Activated CD4-positive, alpha-beta T cell treated with anti-CD3 and anti-CD28 coated beads, Interleukin-2, amount 10 ng/mL, durations not matched to agents 7 days and 5 days (primary cell): ENCODE measurements around the gene PRRC2C. TPM values are rescaled to one million over a fixed set of nuclear protein-coding genes. Genes with fewer than 3 reads are reported as not detected.

Experiments used
- CTCF ChIA-PET: fragments of 350-600 bp; sonication (Branson Sonifier 250); formaldehyde crosslinking; loops from one replicate; lab custom pipeline; 2021; ENCODE audit warnings: antibody characterized with exemption; lab: Charles Lee
- POLR2A ChIA-PET: fragments of 350-600 bp; sonication (Branson Sonifier 250); formaldehyde crosslinking; loops from one replicate; lab custom pipeline; 2021; ENCODE audit warnings: antibody characterized with exemption; lab: Charles Lee
- DNase-seq: peaks from one replicate; pipeline ENCODE4 v3.0.0-alpha.2; 2020
- H3K27ac Mint-ChIP-seq: one replicate; pipeline ENCODE4 v1.8.0; 2021; ENCODE audit warnings: mild to moderate bottlenecking, moderate library complexity, mixed read lengths
- H3K27me3 Mint-ChIP-seq: one replicate; pipeline ENCODE4 v1.8.0; 2021; ENCODE audit warnings: mixed read lengths
- H3K36me3 Mint-ChIP-seq: one replicate; pipeline ENCODE4 v1.8.0; 2021; ENCODE audit warnings: low read depth, mixed read lengths
- H3K4me1 Mint-ChIP-seq: one replicate; pipeline ENCODE4 v1.8.0; 2021; ENCODE audit warnings: mixed read lengths
- H3K4me3 Mint-ChIP-seq: one replicate; pipeline ENCODE4 v1.8.0; 2021; ENCODE audit warnings: mild to moderate bottlenecking, moderate library complexity, mixed read lengths
- H3K9me3 Mint-ChIP-seq: one replicate; pipeline ENCODE4 v1.8.0; 2021; ENCODE audit warnings: mixed read lengths
- total RNA-seq, 2 experiments: library from RNA; stranded (reverse); gene quantifications; one replicate each; pipeline ENCODE4 v1.2.3, GENCODE V29; 2021

The PRRC2C gene
- total RNA-seq, 2 experiments from 2014 or later, result 208 to 259 TPM

- Mint-ChIP-seq H3K27ac (no peak overlapping the region), H3K9me3 (no peaks in the 10 kb centered on the region), H3K27me3 (peaks cover 5% of the 10 kb centered on the region), H3K4me3 (no peak overlapping the region), H3K36me3 (no peaks in the 10 kb centered on the region), H3K4me1 (no peaks in the 10 kb centered on the region)
- no peak for DNase-seq
- CTCF ChIA-PET, result interaction anchor here (1.2 to 1.6 kb wide), 3 partner anchors 12 to 32 kb away, joined by 3 read pairs; partner anchors contain the start of gene MYOC
- POLR2A ChIA-PET, result interaction anchor here (0.6 kb wide), 1 partner anchor 139 kb away, joined by 3 read pairs; no protein-coding TSS in a partner anchor
Measured at GRCh38 chr1:171623651-171624331, 138.5 kb downstream of the PRRC2C start.

GRCh38 chr1:171625225-171625624, 139.9 kb downstream of the PRRC2C start:
- ChIA-PET CTCF (interaction anchor here (0.8 to 2.1 kb wide), 3 partner anchors 20 to 309 kb away, joined by 3 to 10 read pairs (median 3); no protein-coding TSS in a partner anchor), POLR2A (no interaction called here)
- no peak overlapping the region for H3K27ac Mint-ChIP-seq
- no peaks in the 10 kb centered on the region for H3K9me3 Mint-ChIP-seq
- no peak overlapping the region for H3K4me3 Mint-ChIP-seq
- H3K36me3 Mint-ChIP-seq, result no peaks in the 10 kb centered on the region
- DNase-seq, result no peak
- no peaks in the 10 kb centered on the region for H3K4me1 Mint-ChIP-seq
- H3K27me3 Mint-ChIP-seq, result peaks cover 11% of the 10 kb centered on the region

- Mint-ChIP-seq H3K4me3 (no peak overlapping the region), H3K9me3 (no peaks in the 10 kb centered on the region), H3K36me3 (no peaks in the 10 kb centered on the region), H3K4me1 (no peaks in the 10 kb centered on the region), H3K27ac (no peak overlapping the region), H3K27me3 (peaks cover 10% of the 10 kb centered on the region)
- POLR2A ChIA-PET, result no interaction called here
- DNase-seq, result no peak
- CTCF ChIA-PET, result no interaction called here
Measured at GRCh38 chr1:171627020-171627419, 141.7 kb downstream of the PRRC2C start.

GRCh38 chr1:171628225-171628624, 142.9 kb downstream of the PRRC2C start:
- ChIA-PET CTCF (no interaction called here), POLR2A (no interaction called here)
- Mint-ChIP-seq H3K9me3 (no peaks in the 10 kb centered on the region), H3K4me1 (no peaks in the 10 kb centered on the region), H3K27me3 (peaks cover 10% of the 10 kb centered on the region), H3K4me3 (no peak overlapping the region), H3K27ac (no peak overlapping the region), H3K36me3 (no peaks in the 10 kb centered on the region)
- DNase-seq, result no peak

DNA sequence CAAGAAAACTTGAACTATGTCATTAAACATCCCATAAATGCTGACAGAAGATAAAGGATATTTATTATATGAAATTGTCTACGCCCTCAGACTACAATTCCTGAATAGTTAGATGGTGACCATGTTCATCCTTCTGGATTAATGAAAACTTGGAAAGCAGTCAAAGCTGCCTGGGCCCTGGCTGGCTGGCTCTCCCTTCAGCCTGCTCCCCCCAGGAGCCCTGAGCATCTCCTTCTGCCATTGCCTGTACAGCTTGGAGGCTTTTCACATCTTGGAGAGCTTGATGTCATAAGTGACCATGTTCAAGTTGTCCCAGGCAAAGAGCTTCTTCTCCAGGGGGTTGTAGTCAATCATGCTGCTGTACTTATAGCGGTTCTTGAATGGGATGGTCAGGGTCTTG, 150.3 kb downstream of the PRRC2C start:
- ChIA-PET CTCF (interaction anchor here (1.8 kb wide), 1 partner anchor 9 kb away, joined by 6 read pairs; no protein-coding TSS in a partner anchor), POLR2A (no interaction called here)
- Mint-ChIP-seq H3K27me3 (peaks cover under 1% of the 10 kb centered on the region), H3K4me3 (no peak overlapping the region), H3K4me1 (no peaks in the 10 kb centered on the region), H3K36me3 (no peaks in the 10 kb centered on the region), H3K9me3 (no peaks in the 10 kb centered on the region), H3K27ac (no peak overlapping the region)
- no peak for DNase-seq

- no peaks in the 10 kb centered on the region for H3K9me3 Mint-ChIP-seq
- CTCF ChIA-PET, result interaction anchor here (1.8 kb wide), 1 partner anchor 8 kb away, joined by 6 read pairs; no protein-coding TSS in a partner anchor
Measured at GRCh38 chr1:171636141-171636540, 150.8 kb downstream of the PRRC2C start.

GRCh38 chr1:171637928-171638576, 152.7 kb downstream of the PRRC2C start:
- H3K4me1 Mint-ChIP-seq, result no peaks in the 10 kb centered on the region

More at GRCh38 chr1:171636141-171636540, 150.8 kb downstream of the PRRC2C start:
- no peak for DNase-seq
- Mint-ChIP-seq H3K36me3 (no peaks in the 10 kb centered on the region), H3K4me1 (no peaks in the 10 kb centered on the region), H3K27ac (no peak overlapping the region), H3K4me3 (no peak overlapping the region), H3K27me3 (no peaks in the 10 kb centered on the region)
- POLR2A ChIA-PET, result no interaction called here

DNA sequence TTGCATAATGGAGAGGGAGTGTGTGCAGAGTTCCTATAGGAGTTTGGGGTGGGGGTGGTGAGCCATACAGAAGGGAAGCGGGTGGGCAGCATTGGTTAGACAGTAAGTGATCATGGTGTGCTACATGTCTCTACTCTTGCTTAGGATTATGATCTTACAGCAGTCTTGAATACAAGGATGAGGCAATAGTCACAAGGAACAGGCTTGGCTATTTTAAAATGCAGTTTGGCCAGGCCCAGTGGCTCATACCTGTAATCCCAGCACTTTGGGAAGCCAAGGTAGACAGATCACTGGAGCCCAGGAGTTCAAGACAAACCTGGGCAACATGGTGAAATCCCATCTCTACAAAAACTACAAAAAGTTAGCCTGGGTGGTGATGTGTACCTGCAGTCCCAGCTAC, 154.9 kb downstream of the PRRC2C start:
- ChIA-PET POLR2A (no interaction called here), CTCF (no interaction called here)
- no peak overlapping the region for H3K27ac Mint-ChIP-seq
- no peak for DNase-seq
- no peaks in the 10 kb centered on the region for H3K27me3 Mint-ChIP-seq
- H3K4me3 Mint-ChIP-seq, result no peak overlapping the region
- no peaks in the 10 kb centered on the region for H3K9me3 Mint-ChIP-seq
- H3K4me1 Mint-ChIP-seq, result peaks cover 7% of the 10 kb centered on the region
- no peaks in the 10 kb centered on the region for H3K36me3 Mint-ChIP-seq

More at GRCh38 chr1:171637928-171638576, 152.7 kb downstream of the PRRC2C start:
- Mint-ChIP-seq H3K27me3 (no peaks in the 10 kb centered on the region), H3K36me3 (no peaks in the 10 kb centered on the region), H3K4me3 (no peak overlapping the region), H3K9me3 (no peaks in the 10 kb centered on the region), H3K27ac (no peak overlapping the region)
- ChIA-PET POLR2A (no interaction called here), CTCF (interaction anchor here (0.7 kb wide), 1 partner anchor 73 kb away, joined by 4 read pairs; no protein-coding TSS in a partner anchor)
- DNase-seq, result no peak

GRCh38 chr1:171641076-171641864, 155.9 kb downstream of the PRRC2C start:
- Mint-ChIP-seq H3K27ac (no peak overlapping the region), H3K4me1 (peaks cover 10% of the 10 kb centered on the region), H3K27me3 (no peaks in the 10 kb centered on the region), H3K9me3 (no peaks in the 10 kb centered on the region), H3K4me3 (no peak overlapping the region), H3K36me3 (no peaks in the 10 kb centered on the region)
- ChIA-PET POLR2A (interaction anchor here (0.6 kb wide), 1 partner anchor 101 kb away, joined by 4 read pairs; the partner anchor contains the start of gene VAMP4), CTCF (no interaction called here)
- no peak for DNase-seq

GRCh38 chr1:171642197-171642596, 156.9 kb downstream of the PRRC2C start:
- no peaks in the 10 kb centered on the region for H3K27me3 Mint-ChIP-seq
- DNase-seq, result no peak

More at GRCh38 chr1:171642197-171642596, 156.9 kb downstream of the PRRC2C start:
- H3K4me3 Mint-ChIP-seq, result no peak overlapping the region
- H3K9me3 Mint-ChIP-seq, result no peaks in the 10 kb centered on the region
- H3K36me3 Mint-ChIP-seq, result no peaks in the 10 kb centered on the region
- H3K27ac Mint-ChIP-seq, result no peak overlapping the region
- ChIA-PET CTCF (interaction anchor here (0.7 kb wide), 1 partner anchor 773 kb away, joined by 3 read pairs; no protein-coding TSS in a partner anchor), POLR2A (interaction anchor here (0.6 kb wide), 1 partner anchor 100 kb away, joined by 4 read pairs; the partner anchor contains the start of gene VAMP4)
- peaks cover 10% of the 10 kb centered on the region for H3K4me1 Mint-ChIP-seq
